PC-9 (cell line): ENCODE measurements around the gene TP53I3. TPM values are rescaled to one million over a fixed set of nuclear protein-coding genes. Genes with fewer than 3 reads are reported as not detected.

Experiments
- BruUV-seq: library from RNA; stranded (reverse); fragments of 400-500 nt; replicated peaks from 2 replicates; lab custom pipeline; 2021; lab: Mats Ljungman, UMichigan
- CTCF ChIA-PET: fragments of 300-600 bp; sonication (Branson Sonifier 250); formaldehyde crosslinking; loops from one replicate; lab custom pipeline; 2022; ENCODE audit warnings: antibody characterized with exemption; lab: Charles Lee
- POLR2A ChIA-PET: fragments of 300-600 bp; sonication (Branson Sonifier 250); formaldehyde crosslinking; loops from one replicate; lab custom pipeline; 2022; ENCODE audit warnings: antibody characterized with exemption; ENCODE audit not compliant: unreplicated experiment; lab: Charles Lee
- DNase-seq, 2 experiments: peaks; one replicate each; pipeline versions ENCODE4 v3.0.0 to v3.0.0-alpha.2; 2015 to 2022; ENCODE audit warnings: mixed read lengths in 1 of 2
- H2AFZ ChIP-seq: fragments of 200-600 bp; sonication (generic); 2 replicates; pipeline ENCODE4 v1.8.1; 2017; ENCODE audit warnings: antibody characterized with exemption
- H3F3A ChIP-seq: fragments of 200-600 bp; sonication (generic); 2 replicates; pipeline ENCODE4 v1.8.1; 2017; ENCODE audit warnings: antibody characterized with exemption, mild to moderate bottlenecking, low read depth; ENCODE audit not compliant: insufficient read depth
- H3K27ac ChIP-seq: fragments of 200-600 bp; sonication (generic); 2 replicates; pipeline ENCODE4 v1.6.1; 2016; ENCODE audit warnings: mixed run types
- H3K27me3 ChIP-seq: fragments of 200-600 bp; sonication (generic); 2 replicates; pipeline ENCODE4 v1.6.1; 2016; ENCODE audit warnings: low read depth, mixed run types; ENCODE audit not compliant: insufficient read depth
- H3K36me3 ChIP-seq: fragments of 200-600 bp; sonication (generic); 2 replicates; pipeline ENCODE4 v1.6.1; 2016; ENCODE audit warnings: low read depth, mixed run types
- H3K4me1 ChIP-seq: fragments of 200-600 bp; sonication (generic); replicated peaks from 2 replicates; pipeline ENCODE4 v1.6.1; 2016; ENCODE audit warnings: mixed run types; ENCODE audit not compliant: insufficient read depth
- H3K4me2 ChIP-seq: fragments of 200-600 bp; sonication (generic); 2 replicates; pipeline ENCODE4 v1.6.1; 2017; ENCODE audit warnings: mixed run types
- H3K4me3 ChIP-seq: fragments of 200-600 bp; sonication (generic); 2 replicates; pipeline ENCODE4 v1.6.1; 2016; ENCODE audit warnings: mixed run types
- H3K79me2 ChIP-seq: fragments of 200-600 bp; sonication (generic); 2 replicates; pipeline ENCODE4 v1.6.1; 2017; ENCODE audit warnings: low read depth, mixed run types
- H3K9me2 ChIP-seq: fragments of 200-600 bp; sonication (generic); 2 replicates; pipeline ENCODE4 v1.8.1; 2017; ENCODE audit warnings: mild to moderate bottlenecking; ENCODE audit not compliant: insufficient read depth
- H3K9me3 ChIP-seq: fragments of 200-600 bp; sonication (generic); 2 replicates; pipeline ENCODE4 v1.8.1; 2016; ENCODE audit warnings: low read depth; ENCODE audit not compliant: insufficient read depth
- H4K20me1 ChIP-seq: fragments of 200-600 bp; sonication (generic); 2 replicates; pipeline ENCODE4 v1.8.1; 2017; ENCODE audit not compliant: insufficient read depth
- CTCF ChIP-seq: fragments of 200-600 bp; sonication (generic); conservative IDR thresholded peaks from 2 replicates; pipeline ENCODE4 v1.6.1; 2017; ENCODE audit warnings: mixed run types, antibody characterized with exemption, mild to moderate bottlenecking, moderate library complexity
- EZH2 ChIP-seq: fragments of 200-600 bp; sonication (generic); IDR thresholded peaks from 2 replicates; pipeline ENCODE4 v1.8.0; 2017; ENCODE audit warnings: antibody characterized with exemption, low read depth
- intact Hi-C: fragments of 100-400 bp; cut with micrococcal nuclease; formaldehyde crosslinking; loops from one replicate; pipeline ENCODE4 v1.10.0; 2022; ENCODE audit not compliant: unreplicated experiment
- total RNA-seq: library from RNA; stranded (reverse); gene quantifications from 2 replicates; pipeline ENCODE4 v1.2.3, GENCODE V29; 2021

Gene TP53I3
- total RNA-seq, 1 experiment from 2014 or later, result 22.9 TPM

- Histone ChIP-seq H3K9me2 (no peaks in the 10 kb centered on the region), H3K27ac (no peak overlapping the region), H3K4me1 (peaks cover 8% of the 10 kb centered on the region; the same call in 1 of the 2 replicates), H2AFZ (no peak overlapping the region), H4K20me1 (no peaks in the 10 kb centered on the region), H3K4me3 (no peak overlapping the region), H3K9me3 (no peaks in the 10 kb centered on the region), H3K4me2 (no peak overlapping the region), H3K27me3 (no peaks in the 10 kb centered on the region), H3F3A (peaks cover 10% of the 10 kb centered on the region; the same call in 1 of the 2 replicates), H3K36me3 (no peaks in the 10 kb centered on the region), H3K79me2 (no peaks in the 10 kb centered on the region)
- intact Hi-C loops, result no loop called here
- ChIA-PET CTCF (interaction anchor here (0.6 kb wide), 1 partner anchor 702 kb away, joined by 3 read pairs; no protein-coding TSS in a partner anchor), POLR2A (no interaction called here)
- TF ChIP-seq CTCF (no peak), EZH2 (no peak)
- no TSS peak for BruUV-seq
- no peak for DNase-seq
Observed at GRCh38 chr2:24125956-24126355, 41.3 kb upstream of the TP53I3 start.

GRCh38 chr2:24123922-24124580 is 39.4 kb upstream of the TP53I3 start:
- H3K9me3 ChIP-seq, result no peaks in the 10 kb centered on the region
- H3F3A ChIP-seq, result peaks cover 12% of the 10 kb centered on the region; the same call in 1 of the 2 replicates
- H3K27me3 ChIP-seq, result no peaks in the 10 kb centered on the region
- H3K4me3 ChIP-seq, result peak overlapping the region; percentile 89
- H3K27ac ChIP-seq, result peak overlapping the region; percentile 30
- H3K4me1 ChIP-seq, result peaks cover 8% of the 10 kb centered on the region; the same call in 1 of the 2 replicates
- no peaks in the 10 kb centered on the region for H3K36me3 ChIP-seq
- peak overlapping the region; percentile 100 for H2AFZ ChIP-seq
- no peak for DNase-seq
- no peaks in the 10 kb centered on the region for H3K9me2 ChIP-seq
- no peaks in the 10 kb centered on the region for H3K79me2 ChIP-seq
- ChIA-PET CTCF (interaction anchor here (0.7 to 0.9 kb wide), 2 partner anchors 39 to 184 kb away, joined by 3 read pairs; no protein-coding TSS in a partner anchor), POLR2A (interaction anchor here (1.7 kb wide), 1 partner anchor 47 kb away, joined by 7 read pairs; the partner anchor contains the start of gene SF3B6)
- H3K4me2 ChIP-seq, result peak overlapping the region; percentile 88
- BruUV-seq, result TSS peak; percentile 63
- TF ChIP-seq CTCF (no peak), EZH2 (no peak)
- intact Hi-C loops, result loop anchor here (1.0 to 2.0 kb wide), 2 partner anchors 40 to 47 kb away; partner anchors contain the start of genes SF3B6 and TP53I3
- H4K20me1 ChIP-seq, result no peaks in the 10 kb centered on the region

GRCh38 chr2:24123195-24123921 is 38.7 kb upstream of the TP53I3 start, which contains the start of the genes FAM228B and PFN4:
Gene FAM228B (plus strand): TSS chr2:24123469. CDS start chr2:24124362, 893 bp downstream.
Gene PFN4 (minus strand): TSS chr2:24123334. CDS start chr2:24122535, 799 bp downstream.
- Histone ChIP-seq H3F3A (peaks cover 12% of the 10 kb centered on the region; the same call in 1 of the 2 replicates), H3K27ac (peak within 1 kb of the TSS; percentile 30), H3K9me2 (no peaks in the 10 kb centered on the region), H3K27me3 (no peaks in the 10 kb centered on the region), H3K9me3 (no peaks in the 10 kb centered on the region), H3K36me3 (no peaks in the 10 kb centered on the region), H3K79me2 (no peaks in the 10 kb centered on the region), H3K4me1 (peaks cover 8% of the 10 kb centered on the region; the same call in 1 of the 2 replicates), H4K20me1 (no peaks in the 10 kb centered on the region), H3K4me3 (peak within 1 kb of the TSS; percentile 89), H3K4me2 (peak within 1 kb of the TSS; percentile 88), H2AFZ (peak within 1 kb of the TSS; percentile 100)
- CTCF ChIA-PET, result interaction anchor here (0.7 to 1.1 kb wide), 2 partner anchors 36 to 183 kb away, joined by 3 read pairs; no protein-coding TSS in a partner anchor
- BruUV-seq, result no TSS peak
- intact Hi-C loops, result loop anchor here (1.0 to 2.0 kb wide), 2 partner anchors 39 to 47 kb away; partner anchors contain the start of genes SF3B6 and TP53I3
- POLR2A ChIA-PET, result interaction anchor here (1.2 to 1.7 kb wide), 3 partner anchors 11 to 47 kb away, joined by 6 to 9 read pairs (median 7); partner anchors contain the start of gene SF3B6
- TF ChIP-seq CTCF (no peak), EZH2 (no peak)
- peak; percentile 62 to 85 for DNase-seq
